ENCODE data around the gene ZNHIT2. TPM values are rescaled to one million over a fixed set of nuclear protein-coding genes. Genes with fewer than 3 reads are reported as not detected.
A peak's percentile ranks its signal among the peaks of the same experiment; 100 is the strongest.

The ZNHIT2 gene
- total RNA-seq (10 to 100 TPM in 1 of 9 donors, 1 to 10 TPM in 8; 5.5 to 14.3 (median 7.3) TPM), polyA plus RNA-seq (10 to 100 TPM; 12.4 to 15.5 TPM)
- long read RNA-seq, donor 1, transcript ZNHIT2-201 (1 exons, 1,306 nt) = major isoform, 13 of 13 reads
- long read RNA-seq, donor 1, partial matches to known transcripts = 0 of 13 reads
- long read RNA-seq, donor 1, other reads (novel, unspliced or antisense) = 0 of 13 reads
- long read RNA-seq, donor 2, transcript ZNHIT2-201 (1 exons, 1,306 nt) = major isoform, 40 of 40 reads
- long read RNA-seq, donor 2, partial matches to known transcripts = 0 of 40 reads
- long read RNA-seq, donor 2, other reads (novel, unspliced or antisense) = 0 of 40 reads
- long read RNA-seq, donor 3, transcript ZNHIT2-201 (1 exons, 1,306 nt) = major isoform, 14 of 14 reads
- long read RNA-seq, donor 3, partial matches to known transcripts = 0 of 14 reads
- long read RNA-seq, donor 3, other reads (novel, unspliced or antisense) = 0 of 14 reads

DNA sequence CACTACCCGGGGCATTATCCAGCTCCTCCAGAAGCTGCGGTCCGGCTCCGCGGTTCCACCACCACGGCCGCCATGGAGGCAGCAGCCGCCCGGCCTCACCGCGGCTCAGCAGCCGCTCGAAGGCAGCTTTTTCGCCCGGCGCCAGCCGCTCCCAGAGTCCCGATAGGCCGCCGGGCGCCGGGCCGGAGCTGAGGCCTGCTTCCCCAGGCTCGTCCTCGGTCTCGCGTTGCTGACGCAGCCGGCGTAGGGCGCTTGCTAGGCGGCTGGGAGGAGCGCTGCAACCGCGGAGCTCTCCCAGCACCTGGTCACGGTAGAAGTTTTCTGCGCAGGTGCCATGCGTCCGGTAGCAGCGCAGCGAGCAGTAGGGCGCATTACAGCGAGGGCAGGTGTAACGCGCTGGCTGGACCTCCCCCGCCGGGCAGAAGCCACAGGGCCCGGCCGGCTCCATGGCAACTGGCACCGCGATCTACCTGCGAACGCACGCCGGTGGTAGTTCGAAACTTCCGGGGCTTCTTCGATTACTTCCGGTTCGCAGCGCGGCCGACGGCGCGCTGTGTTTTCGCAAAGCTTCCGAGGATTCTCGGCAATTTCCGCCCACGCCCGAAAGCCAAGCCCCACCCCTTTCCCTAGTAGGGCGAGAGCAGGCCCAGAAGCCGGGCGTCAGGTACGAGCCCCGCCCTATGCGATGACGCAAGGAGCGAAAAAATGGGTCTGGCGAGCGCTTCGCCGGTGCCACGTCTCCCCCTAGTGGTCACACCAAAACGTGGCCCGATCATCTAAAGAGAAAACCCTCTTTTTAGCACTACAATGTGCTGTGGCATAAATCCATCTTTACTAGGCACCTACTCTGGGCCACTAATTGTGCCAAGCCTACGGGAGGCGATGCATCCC is at the start of gene ZNHIT2:
Gene ZNHIT2 (minus strand): TSS at position 496 of the 891 bp plus-strand sequence. CDS start 48 bp downstream, at position 448.
- peak in 1 of 2 donors; percentile 55 for TF ChIP-seq POLR2A (IDR thresholded peaks at IDR 0.05)
- TF ChIP-seq CTCF (IDR thresholded peaks at IDR 0.05) = peak; percentile 91 to 99 (median 96)
- no peaks in the 10 kb centered on the region for H3K9me3 ChIP-seq
- ATAC-seq (peak; percentile 82 to 89 (median 86)), DNase-seq (peak; percentile 99 to 100 (median 99))
- peaks cover 0 to 5% (median 0%) of the 10 kb centered on the region in 9 donors for H3K27me3 ChIP-seq
- WGBS, 4 donors = 0 to 1% (median 0%) methylated on average over 30 to 89 of the region's 89 CpGs
- peak within 1 kb of the TSS; percentile 67 to 99 (median 88) for H3K4me3 ChIP-seq
- peaks cover 0 to 45% (median 33%) of the 10 kb centered on the region in 9 donors for H3K36me3 ChIP-seq
- H3K27ac ChIP-seq = peak within 1 kb of the TSS; percentile 71 to 93 (median 84)
- H3K4me1 ChIP-seq = peaks cover 0 to 63% (median 40%) of the 10 kb centered on the region in 12 donors
- intact Hi-C loops (cut with DNase I) = loop anchor here (1.0 to 10.0 kb wide), 13 partner anchors 21 to 343 kb away; partner anchors contain the start of genes ARL2 (in 6 of the 10), CDC42BPG (in 2 of the 10), CAPN1 (in 1 of the 10) and DPF2 (in 1 of the 10)

DNA sequence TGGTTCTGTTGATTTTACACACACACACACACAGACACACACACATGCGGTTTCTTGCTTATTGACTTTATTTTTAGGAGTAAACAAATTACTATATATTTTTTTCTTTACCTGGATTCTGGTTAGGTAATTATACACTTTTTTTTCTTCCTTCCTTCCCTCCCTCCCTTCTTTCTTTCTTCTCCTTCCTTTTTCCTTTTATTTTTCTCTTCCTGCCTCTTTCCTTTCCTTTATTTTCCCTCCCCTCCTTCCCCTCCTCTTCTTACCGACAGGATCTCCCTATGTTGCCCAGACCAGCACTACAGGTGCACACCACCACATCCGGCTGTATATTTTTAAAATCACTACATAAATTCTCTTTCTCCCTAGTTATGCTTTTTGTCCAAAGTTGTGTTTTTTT is 49.4 kb upstream of the ZNHIT2 start:
- Histone ChIP-seq H3K4me3 (no peak overlapping the region), H3K36me3 (no peaks in the 10 kb centered on the region), H3K27me3 (no peaks in the 10 kb centered on the region), H3K27ac (no peak overlapping the region), H3K4me1 (peaks cover 0 to 7% (median 0%) of the 10 kb centered on the region in 12 donors), H3K9me3 (no peaks in the 10 kb centered on the region)
- DNase-seq = no peak
- TF ChIP-seq POLR2A (IDR thresholded peaks at IDR 0.05) (no peak), CTCF (IDR thresholded peaks at IDR 0.05) (no peak)
- intact Hi-C loops (cut with DNase I) = no loop called here
- ATAC-seq = no peak
- WGBS, 4 donors = 82 to 86% (median 83%) methylated on average over 3 of the region's 3 CpGs

DNA sequence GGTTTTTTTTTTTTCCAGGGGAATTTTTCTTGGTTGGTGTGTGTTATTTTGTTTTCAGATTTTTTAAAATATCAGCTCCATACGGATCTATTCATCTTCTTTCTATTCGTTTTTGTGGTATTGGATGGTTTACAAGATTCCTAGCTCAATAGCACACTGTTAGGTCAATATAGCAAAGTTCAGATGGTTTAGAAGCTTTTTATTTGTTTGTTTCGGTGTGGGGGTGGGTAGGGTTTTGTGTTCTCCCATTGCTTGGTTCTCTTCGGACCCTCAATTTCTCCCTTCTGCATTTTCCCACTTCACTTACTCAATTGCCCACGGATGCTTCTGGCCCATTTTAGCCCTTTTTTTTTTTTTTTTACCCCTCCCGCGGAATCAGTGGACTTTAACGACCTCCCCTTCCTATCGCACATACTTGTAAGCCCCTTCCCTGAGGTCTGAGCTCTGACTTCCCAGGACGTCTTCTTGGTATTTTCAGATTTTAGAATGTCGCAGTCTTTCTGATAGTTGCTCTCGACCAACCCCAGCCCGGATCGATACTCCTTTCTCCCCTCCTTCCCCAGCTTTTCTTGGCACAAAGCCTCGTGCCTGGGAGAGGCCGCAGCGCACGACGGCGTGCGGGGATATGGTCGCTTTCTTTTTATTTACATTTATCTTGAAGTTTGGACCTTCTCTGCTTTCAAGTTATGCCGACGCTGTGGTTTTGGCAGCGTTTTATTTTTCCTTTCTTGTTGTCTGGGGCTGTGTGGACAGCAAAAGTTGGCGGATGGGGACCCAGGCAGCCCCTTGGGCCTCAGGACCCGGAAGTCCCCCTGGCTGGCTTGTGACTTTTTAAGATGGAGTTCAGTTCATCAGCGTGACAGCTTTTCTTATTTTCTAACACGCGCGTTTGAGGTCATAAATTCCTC is 48.2 kb upstream of the ZNHIT2 start:
- no peaks in the 10 kb centered on the region for H3K27me3 ChIP-seq
- intact Hi-C loops (cut with DNase I) = no loop called here
- WGBS, 4 donors = 54 to 61% (median 59%) methylated on average over 31 of the region's 31 CpGs
- TF ChIP-seq POLR2A (IDR thresholded peaks at IDR 0.05) (no peak), CTCF (IDR thresholded peaks at IDR 0.05) (no peak)
- H3K4me3 ChIP-seq = peak overlapping the region in 7 of 12 donors; percentile 3 to 43 (median 23)
- no peak for DNase-seq
- H3K36me3 ChIP-seq = no peaks in the 10 kb centered on the region
- H3K27ac ChIP-seq = peak overlapping the region in 1 of 12 donors; percentile 25
- ATAC-seq = no peak
- no peaks in the 10 kb centered on the region for H3K9me3 ChIP-seq
- peaks cover 0 to 7% (median 0%) of the 10 kb centered on the region in 12 donors for H3K4me1 ChIP-seq

Data from heart left ventricle (tissue), 16 donors.